Activated CD4-positive, alpha-beta T cell treated with anti-CD3 and anti-CD28 coated beads, Interleukin-2, Interleukin-4, amounts not matched to agents 100 ng/mL and 50 ng/mL, durations not matched to agents 16 hours and 8 hours (primary cell): Measurements from ENCODE around the gene C1orf174.
A peak's percentile ranks its signal among the peaks of the same experiment; 100 is the strongest.

ENCODE experiments used
- DNase-seq: peaks from one replicate; pipeline ENCODE4 v3.0.0-alpha.2; 2020; ENCODE audit warnings: low spot score

Gene C1orf174

GRCh38 chr1:3894626-3895278 is 5.3 kb downstream of the C1orf174 start:
- DNase-seq, result no peak

GRCh38 chr1:3893190-3893589 is 6.9 kb downstream of the C1orf174 start:
- DNase-seq, result no peak

DNA sequence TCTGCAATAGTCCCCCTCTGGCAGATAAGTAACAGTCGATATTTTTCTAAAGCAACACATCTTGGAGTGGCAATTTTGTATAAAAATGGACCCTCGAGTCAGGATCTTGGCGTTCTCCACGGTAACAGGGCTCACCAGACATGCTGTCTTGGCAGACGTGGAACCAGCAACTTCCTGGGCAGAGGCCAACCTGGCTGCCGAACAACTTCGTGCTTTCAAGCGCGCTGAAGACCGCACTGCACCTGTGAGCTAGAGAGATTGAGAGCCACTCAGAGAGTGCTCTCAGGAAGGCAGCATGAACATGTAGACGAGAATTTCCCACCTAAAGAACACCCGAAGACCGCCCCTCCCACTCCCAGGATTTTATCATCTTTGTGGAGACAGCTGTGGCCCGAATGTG is 7.3 kb downstream of the C1orf174 start:
- no peak for DNase-seq

GRCh38 chr1:3891329-3891865 is 8.7 kb downstream of the C1orf174 start:
- no peak for DNase-seq

DNA sequence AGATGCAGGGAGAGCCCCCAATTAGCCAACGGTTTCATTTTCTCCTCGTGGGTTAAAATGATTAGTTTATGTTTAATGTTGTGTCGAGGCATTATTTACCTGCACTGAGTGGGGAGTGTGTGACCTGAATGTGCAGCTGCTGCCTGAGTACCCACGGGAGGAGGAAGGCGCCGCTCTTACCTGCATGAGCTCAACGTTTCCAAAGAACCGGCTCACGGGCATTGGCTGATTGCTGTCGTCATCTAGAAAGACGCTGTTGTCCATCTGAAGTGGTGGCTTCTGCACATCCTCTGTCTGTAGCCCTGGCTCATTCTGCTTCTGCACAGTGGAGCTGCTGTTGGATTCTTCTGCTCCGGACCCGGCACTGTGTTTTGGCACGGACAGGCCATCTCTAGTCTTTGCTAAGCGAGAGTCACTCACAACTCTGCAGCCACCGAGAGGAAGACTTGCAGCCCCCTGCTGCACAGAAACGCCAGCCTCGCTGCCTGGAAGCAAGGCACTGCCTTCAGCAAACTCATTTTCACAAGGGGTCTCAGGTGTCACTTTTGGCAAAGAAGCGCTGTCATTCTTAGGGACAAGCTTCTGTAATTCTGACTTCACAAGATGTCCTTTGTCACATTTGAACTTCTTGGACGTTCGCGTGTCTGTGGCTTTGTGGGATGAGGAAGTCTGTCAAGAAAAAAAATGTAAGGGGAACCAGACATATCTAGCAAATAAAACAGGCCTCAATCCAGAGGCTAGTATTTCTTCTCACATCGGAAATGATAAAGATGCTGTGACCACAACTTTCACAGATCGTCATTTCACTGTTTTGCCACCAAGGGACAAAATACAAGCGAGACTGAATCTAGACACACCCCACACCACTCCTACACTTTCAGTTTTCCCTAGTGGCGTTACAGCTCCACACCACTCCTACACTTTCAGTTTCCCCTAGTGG is 9.4 kb downstream of the C1orf174 start:
- DNase-seq, result peak; percentile 57

GRCh38 chr1:3889936-3890335 is 10.1 kb downstream of the C1orf174 start:
- no peak for DNase-seq

GRCh38 chr1:3888301-3888700 is 11.8 kb downstream of the C1orf174 start:
- DNase-seq, result no peak

- DNase-seq, result no peak
These were observed 13.4 kb downstream of the C1orf174 start for GRCh38 chr1:3886691-3887090.

DNA sequence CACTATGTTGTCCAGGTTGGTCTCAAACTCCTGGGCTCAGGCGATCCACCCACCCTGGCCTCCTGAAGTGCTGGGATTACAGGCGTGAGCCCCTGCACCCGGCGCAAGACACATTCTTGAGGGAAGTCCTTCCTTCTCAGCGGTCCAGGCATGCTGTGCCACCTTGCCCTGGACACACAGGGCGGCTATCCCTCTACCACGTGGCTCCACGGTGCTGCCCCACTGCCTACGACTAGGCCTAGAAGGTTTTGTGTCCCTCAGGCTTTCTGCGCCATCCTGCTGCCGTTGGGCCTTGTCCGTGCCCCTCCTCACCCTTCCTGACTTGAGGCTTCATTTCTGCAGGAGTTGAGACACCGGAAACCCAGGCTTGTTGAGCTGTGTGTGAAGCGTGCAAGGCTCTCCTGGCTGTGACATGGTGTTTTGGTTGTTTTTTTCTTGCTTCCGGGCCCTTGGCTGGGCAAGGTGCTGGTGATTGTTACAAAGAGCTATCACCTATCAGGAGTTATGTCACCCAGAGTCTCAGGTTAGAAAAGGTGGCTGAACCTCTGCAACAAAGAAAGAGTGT is 13.9 kb downstream of the C1orf174 start:
- no peak for DNase-seq

DNA sequence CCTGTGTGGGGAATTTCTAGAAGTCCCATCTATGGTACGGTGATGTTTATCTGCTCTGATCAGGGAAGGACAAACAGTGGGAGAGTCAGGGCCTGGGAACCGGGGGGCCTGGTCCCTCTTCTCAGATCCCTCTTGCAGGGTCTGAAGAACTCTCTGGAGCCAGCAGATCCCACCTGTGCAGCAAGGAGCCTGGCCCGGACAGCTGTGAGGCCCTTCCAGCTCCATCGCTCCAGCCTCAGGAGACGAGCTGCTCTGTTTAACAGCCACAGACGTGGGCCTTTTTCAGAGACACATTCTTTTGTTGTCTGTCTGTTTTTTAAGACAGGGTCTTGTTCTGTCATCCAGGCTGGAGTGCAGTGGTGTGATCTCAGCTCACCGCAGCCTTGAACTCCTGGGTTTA is 14.5 kb downstream of the C1orf174 start:
- DNase-seq, result no peak

- no peak for DNase-seq
These were observed 15.1 kb downstream of the C1orf174 start for GRCh38 chr1:3884966-3885365.

- no peak for DNase-seq
These were observed 16.7 kb downstream of the C1orf174 start for GRCh38 chr1:3883194-3883925.

- DNase-seq, result no peak
These were observed 18.9 kb downstream of the C1orf174 start for GRCh38 chr1:3881193-3881480.

DNA sequence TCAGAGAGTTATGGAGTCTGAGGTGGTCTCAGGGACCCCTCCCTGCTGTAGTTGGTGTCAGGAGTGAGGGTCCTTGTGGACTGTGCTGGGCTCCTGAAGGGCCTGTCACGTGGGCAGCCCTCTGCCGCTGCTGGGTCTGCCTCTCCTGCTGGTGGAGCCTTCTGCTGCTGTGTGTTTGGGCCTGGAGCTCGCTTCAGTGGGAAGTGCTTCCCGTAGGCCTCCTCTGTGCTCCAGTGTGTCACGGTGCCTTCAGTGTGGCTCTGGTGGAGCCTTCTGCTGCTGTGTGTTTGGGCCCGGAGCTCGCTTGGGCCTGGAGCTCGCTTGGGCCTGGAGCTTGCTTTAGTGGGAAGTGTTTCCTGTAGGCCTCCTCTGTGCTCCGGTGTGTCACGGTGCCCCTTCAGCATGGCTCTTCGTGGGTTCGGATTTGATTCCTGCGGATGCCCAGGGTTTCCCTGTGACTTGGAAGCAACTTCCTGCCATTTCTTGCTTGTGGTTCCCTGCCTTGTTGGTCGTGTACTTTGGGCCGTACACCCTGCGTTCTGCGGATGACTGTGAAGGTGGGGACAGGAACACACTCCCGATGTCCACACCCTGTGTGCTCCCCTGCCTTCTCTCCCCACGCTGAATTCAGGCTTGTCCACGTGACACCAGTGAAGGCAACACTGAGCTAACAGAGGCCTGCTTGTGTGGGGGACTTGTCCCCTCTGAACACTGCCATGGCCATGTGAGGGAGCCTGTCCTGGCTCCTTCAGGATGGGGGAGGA is 19.5 kb downstream of the C1orf174 start:
- DNase-seq, result no peak

DNA sequence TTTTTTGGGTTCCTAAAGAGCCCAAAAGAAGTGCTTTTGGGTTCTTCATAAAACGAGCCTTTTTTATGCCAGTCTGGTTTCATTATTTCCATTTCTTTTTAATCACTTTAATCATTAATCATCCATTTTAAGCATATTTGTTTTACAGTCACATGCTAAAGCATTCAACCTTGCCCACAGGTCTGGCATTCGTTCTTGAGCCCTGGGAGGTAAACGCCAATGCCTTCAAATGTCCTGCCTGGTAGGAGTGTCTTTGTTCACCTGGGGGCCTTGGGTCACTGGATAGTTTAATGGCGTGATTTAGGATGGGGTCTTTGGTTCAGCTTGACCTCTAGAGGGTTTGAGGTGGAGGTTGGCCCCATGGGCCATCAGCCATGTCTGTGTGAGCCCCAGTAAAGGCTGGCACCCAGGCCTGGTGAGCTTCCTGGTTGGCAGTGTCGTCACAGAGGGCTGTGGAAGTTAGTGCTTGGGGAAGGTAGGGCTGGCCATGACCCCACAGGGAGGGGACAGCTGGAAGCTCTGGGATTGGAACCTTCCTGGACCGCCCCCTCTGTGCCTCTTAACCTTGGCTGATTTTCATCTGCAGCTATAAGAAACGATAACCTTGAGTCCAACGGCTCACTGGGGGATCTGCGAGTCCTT is 20.2 kb downstream of the C1orf174 start:
- no peak for DNase-seq

DNA sequence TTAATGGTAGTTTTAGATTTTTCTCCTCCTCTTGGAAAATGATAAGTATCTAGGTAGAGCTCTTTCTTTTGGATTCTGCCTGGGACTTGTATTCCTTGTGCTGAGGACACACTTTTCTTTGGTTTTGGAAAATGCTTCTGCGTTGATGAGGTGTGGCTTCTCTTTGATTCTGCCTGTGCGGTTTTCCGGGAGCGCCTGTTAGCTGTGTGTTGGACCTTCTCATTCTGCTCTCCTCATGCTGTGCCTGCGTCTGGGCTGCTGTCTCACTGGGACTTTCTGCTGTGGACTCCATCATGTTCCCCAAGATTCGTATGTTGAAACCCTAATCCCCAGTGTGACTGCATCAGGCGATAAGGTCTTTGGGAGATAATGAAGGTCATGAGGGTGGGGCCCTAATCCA is 21.0 kb downstream of the C1orf174 start:
- no peak for DNase-seq

DNA sequence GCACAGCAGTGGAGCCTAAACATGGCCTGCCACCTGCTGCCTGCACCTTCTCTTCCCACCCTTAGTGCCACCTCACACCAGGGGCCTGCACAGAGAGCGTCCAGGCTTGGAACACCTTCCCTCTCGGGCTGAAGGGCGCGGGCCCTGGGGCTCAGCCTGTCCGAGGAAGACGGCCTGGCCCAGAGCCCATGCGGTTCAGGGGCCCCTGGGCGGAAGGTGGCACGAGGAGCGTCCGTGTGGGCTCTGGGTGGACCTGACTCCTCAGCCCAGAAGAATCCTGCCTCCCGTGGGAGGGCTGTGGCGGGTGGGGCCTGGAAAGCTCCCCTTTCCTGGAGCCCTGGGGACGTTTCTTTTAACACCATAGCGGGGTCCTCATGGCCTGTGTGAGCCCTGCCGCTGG is 23.4 kb downstream of the C1orf174 start:
- DNase-seq, result no peak

GRCh38 chr1:3874736-3875135 is 25.3 kb downstream of the C1orf174 start:
- no peak for DNase-seq

DNA sequence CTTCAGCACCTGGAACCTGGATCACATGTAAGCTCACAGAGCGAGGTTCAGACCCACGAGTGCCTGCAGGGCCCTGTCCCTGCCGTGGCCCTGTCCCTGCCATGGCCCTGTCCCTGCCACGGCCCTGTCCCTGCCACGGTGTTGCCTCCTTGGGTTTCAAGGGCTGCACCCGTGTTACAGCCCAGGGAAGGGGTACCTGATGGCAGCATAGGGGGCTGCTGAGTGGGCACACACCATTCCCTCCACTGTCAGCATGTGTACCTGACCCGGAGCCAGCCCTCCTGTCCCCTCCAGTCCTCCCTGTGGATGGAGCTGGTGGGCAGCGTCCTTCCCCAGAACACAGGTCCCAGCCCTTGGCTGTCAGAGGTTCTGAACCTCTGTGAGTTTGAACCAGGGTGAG is 27.5 kb downstream of the C1orf174 start:
- DNase-seq, result no peak

- DNase-seq, result no peak
These were observed 28.6 kb downstream of the C1orf174 start for GRCh38 chr1:3871451-3871805.

DNA sequence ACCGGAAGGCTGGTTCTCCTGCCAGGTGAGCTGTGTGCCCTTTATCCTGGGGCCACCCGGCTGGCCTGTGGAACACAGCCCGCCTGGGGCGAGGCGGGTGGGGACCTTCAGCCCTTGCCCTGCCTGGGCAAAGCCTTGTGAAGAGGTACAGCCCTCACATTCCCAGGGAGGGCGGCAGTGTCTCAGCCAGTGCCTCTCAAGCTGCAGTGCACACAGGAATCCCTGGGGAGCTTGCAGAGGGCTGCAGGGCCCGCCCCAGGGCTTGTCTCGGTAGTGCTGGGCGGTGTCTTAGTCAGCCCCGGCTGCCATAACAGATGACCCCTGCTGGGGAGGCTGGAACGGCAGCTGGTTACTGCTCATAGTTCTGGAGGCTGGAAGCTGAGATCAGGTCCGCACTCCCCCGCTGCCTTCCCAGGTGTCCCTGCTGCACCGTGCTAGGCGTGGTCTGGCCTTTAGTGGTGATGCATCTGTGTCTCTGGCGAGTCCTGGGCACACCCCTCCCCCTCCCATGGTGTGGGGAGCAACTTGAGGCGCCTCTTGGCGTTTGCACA is 30.2 kb downstream of the C1orf174 start:
- no peak for DNase-seq
